Ectodermal cell (in vitro differentiated cells): ENCODE results near the gene NEK7. TPM values are rescaled to one million over a fixed set of nuclear protein-coding genes. Genes with fewer than 3 reads are reported as not detected.

Experiments used
- H3K27ac ChIP-seq: 2 replicates; pipeline ENCODE4 v1.7.0; 2013; ENCODE audit warnings: mild to moderate bottlenecking, low read depth, low read length; ENCODE audit not compliant: insufficient read depth, poor library complexity, severe bottlenecking
- H3K27me3 ChIP-seq: 2 replicates; pipeline ENCODE4 v1.7.0; 2013; ENCODE audit warnings: mild to moderate bottlenecking, low read length; ENCODE audit not compliant: insufficient read depth, control insufficient read depth, poor library complexity, severe bottlenecking
- H3K36me3 ChIP-seq: one replicate; pipeline ENCODE4 v1.7.0; 2013; ENCODE audit warnings: low read length; ENCODE audit not compliant: control insufficient read depth, insufficient read depth
- H3K4me1 ChIP-seq: one replicate; pipeline ENCODE4 v1.7.0; 2013; ENCODE audit warnings: low read length; ENCODE audit not compliant: control insufficient read depth, insufficient read depth
- H3K4me3 ChIP-seq: 2 replicates; pipeline ENCODE4 v1.7.0; 2013; ENCODE audit warnings: low read depth, low read length, control low read depth; ENCODE audit not compliant: insufficient read depth
- H3K9me3 ChIP-seq: 2 replicates; pipeline ENCODE4 v1.7.0; 2013; ENCODE audit warnings: mild to moderate bottlenecking, low read length, moderate library complexity; ENCODE audit not compliant: control insufficient read depth
- WGBS, 2 experiments: methylation state at CpG; one replicate each; pipeline ENCODE4 v1.1.7; 2013; ENCODE audit warnings: missing lambda C conversion rate in 2 of 2; 5-methylcytosine and 5-hydroxymethylcytosine counted together
- polyA plus RNA-seq, 4 experiments: library from polyadenylated mRNA; stranded (reverse); fragments of 50-300 nt; gene quantifications; one replicate each; pipeline ENCODE4 v1.2.3, GENCODE V29; 2013

The NEK7 gene
- 16.8 TPM for polyA plus RNA-seq (2013, experiment 1 of 4)
- polyA plus RNA-seq (2013, experiment 2 of 4), result 16.3 TPM
- polyA plus RNA-seq (2013, experiment 3 of 4), result 16.7 TPM
- 18.6 TPM for polyA plus RNA-seq (2013, experiment 4 of 4)

DNA sequence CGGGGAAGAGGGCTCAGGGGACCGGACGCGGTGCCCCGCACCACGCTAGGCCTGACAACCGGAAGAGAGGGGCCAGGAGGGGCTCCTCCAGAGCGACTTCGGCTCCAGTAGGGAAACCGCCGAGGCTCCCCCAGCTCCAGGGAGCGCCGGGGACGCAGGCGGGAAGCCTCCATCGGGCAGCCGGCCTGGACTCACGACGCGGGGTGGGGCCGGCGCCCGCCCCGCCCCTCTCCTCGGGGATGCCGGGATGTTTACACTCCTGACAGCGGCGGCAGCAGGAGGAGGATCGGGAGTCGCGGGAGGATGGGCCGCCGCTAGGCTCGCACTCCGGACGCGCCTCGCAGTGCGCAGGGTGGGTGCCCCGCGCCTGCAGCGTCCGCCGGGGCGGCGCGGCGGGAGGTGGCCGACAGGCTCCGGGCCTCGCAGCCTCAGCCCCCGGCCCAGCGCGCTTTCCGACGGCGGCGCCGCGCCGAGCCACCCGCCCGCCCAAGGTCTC, at the start of gene NEK7:
NEK7 (plus strand) TSS at position 254 of the 496 bp plus-strand sequence. CDS start 75,583 bp downstream, outside the sequence.
- Histone ChIP-seq H3K27ac (peak within 1 kb of the TSS; percentile 59), H3K9me3 (no peaks in the 10 kb centered on the region), H3K36me3 (no peaks in the 10 kb centered on the region), H3K4me1 (peaks cover 7% of the 10 kb centered on the region), H3K4me3 (peak within 1 kb of the TSS; percentile 77), H3K27me3 (no peaks in the 10 kb centered on the region)
- 0% methylated on average over 63 of the region's 63 CpGs for WGBS, 2 experiments

DNA sequence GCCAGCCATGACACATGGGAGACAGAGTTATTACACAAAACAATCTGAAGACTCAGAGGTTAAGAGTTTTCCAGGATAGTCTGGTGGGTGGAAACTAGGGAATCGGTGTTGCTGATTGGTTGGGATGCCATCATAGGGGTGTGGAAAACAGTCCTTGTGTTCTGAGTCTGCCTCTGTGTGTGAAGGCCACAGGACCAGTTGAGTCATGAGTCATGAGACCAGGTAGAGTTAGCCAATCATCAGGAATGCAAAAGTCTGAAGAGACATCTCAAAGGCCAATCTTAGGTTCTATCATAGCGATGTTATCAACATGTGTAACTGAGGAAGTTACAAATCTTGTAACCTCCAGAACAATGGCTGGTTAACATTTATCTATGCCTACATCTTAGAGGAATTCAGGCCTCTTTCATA, 49.7 kb upstream of the NEK7 start:
- Histone ChIP-seq H3K27me3 (no peaks in the 10 kb centered on the region), H3K36me3 (no peaks in the 10 kb centered on the region)

DNA sequence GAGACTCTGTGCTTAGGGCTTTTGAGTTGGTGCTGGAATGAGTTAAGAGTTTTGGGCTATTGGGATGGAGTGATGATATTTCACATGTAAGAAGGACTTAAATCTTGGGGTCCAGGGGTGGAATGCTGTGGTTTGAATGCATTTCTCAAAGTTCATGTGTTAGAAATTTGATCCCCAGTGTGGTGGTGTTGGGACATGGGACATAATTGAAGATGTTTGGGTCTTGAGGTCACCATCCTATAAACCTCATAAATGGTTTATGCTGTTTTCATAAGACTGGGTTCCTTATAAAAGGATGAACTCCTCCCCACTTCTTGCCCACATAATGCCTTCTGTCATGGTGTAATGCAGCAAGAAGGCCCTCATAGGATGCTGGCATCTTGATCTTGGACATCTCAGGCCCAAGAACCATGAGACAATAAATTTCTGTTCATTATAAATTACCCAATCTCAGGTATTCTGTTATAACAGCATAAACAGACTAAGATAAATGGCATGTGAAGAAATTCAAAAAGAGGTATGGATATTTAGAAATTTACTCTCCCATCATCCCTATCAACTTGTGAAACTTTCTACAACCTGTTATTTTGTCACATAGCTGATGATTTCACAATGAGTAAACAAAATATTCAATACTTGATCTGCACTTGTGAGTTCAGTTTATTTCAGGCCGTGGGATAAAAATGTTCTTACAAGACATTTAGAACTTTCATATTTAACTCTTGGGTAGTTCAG, 48.0 kb upstream of the NEK7 start:
- 88% methylated on average over 1 of the region's 1 CpG; no CpG with 5 or more reads in 1 of the 2 experiments for WGBS, 2 experiments
- Histone ChIP-seq H3K4me1 (peaks cover 7% of the 10 kb centered on the region), H3K36me3 (no peaks in the 10 kb centered on the region), H3K4me3 (no peak overlapping the region), H3K27me3 (no peaks in the 10 kb centered on the region), H3K27ac (no peak overlapping the region), H3K9me3 (no peaks in the 10 kb centered on the region)

More for the DNA sequence above, 49.7 kb upstream of the NEK7 start:
- H3K4me3 ChIP-seq, result no peak overlapping the region
- H3K27ac ChIP-seq, result no peak overlapping the region
- 96 to 97% methylated on average over 2 of the region's 2 CpGs for WGBS, 2 experiments
- peaks cover 7% of the 10 kb centered on the region for H3K4me1 ChIP-seq
- no peaks in the 10 kb centered on the region for H3K9me3 ChIP-seq

DNA sequence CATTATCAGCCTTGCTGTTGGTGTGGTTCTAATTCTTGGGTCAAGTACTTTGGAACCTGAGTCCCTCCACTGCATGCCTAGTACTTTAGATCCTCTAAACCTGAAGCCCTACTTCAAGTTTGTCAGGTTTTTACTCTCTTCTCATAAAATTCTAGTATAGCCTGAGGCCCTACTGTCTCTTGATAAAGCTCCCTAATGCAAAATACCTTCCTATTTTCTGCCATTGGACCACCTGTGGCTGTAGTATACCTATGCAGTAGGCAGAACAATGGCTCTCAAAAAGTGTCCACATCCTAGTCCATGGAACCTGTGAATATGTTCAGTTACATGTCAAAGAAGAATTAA, 47.5 kb upstream of the NEK7 start:
- Histone ChIP-seq H3K27me3 (no peaks in the 10 kb centered on the region), H3K27ac (no peak overlapping the region), H3K4me3 (no peak overlapping the region), H3K9me3 (no peaks in the 10 kb centered on the region), H3K36me3 (no peaks in the 10 kb centered on the region), H3K4me1 (peaks cover 7% of the 10 kb centered on the region)

DNA sequence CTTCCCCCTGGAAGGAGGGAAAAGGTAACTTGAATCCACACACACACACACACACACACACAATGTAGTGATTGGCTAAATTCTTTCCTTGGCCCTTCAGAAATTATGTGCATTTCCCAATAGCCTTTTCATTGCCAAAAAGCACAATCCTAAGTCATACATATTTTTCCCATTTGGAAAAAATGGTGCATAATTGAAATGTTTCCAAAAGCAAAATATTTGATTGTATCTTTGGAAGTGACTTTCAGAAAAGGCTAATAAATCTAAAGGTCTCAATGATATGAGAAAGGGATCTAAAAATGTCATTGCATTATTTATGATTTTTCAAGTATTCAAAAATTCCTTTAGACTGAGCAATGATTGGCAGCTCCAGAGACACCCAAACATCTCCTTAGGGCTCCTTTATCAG, 43.5 kb upstream of the NEK7 start:
- Histone ChIP-seq H3K27me3 (no peaks in the 10 kb centered on the region), H3K4me3 (no peak overlapping the region), H3K4me1 (no peaks in the 10 kb centered on the region), H3K9me3 (no peaks in the 10 kb centered on the region), H3K27ac (no peak overlapping the region), H3K36me3 (no peaks in the 10 kb centered on the region)

DNA sequence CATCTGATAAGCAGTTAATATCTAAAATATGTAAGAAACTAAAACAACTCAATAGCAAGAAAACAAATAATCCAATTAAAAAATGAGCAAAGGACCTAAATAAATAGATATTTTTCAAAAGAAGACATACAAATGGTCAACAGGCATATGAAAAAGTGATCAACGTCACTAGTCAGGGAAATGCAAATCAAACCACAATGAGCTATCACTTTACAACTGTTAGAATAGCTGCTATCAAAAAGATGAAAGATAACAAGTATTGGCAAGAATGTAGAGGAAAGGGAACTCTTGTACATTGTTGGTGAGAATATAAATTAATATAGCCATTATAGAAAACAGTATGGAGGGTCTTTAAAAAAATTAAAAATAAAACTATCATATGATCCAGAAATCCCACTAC, 40.7 kb upstream of the NEK7 start:
- H3K4me3 ChIP-seq, result no peak overlapping the region
- H3K27me3 ChIP-seq, result no peaks in the 10 kb centered on the region
- no peak overlapping the region for H3K27ac ChIP-seq
- no peaks in the 10 kb centered on the region for H3K4me1 ChIP-seq
- no peaks in the 10 kb centered on the region for H3K9me3 ChIP-seq
- H3K36me3 ChIP-seq, result no peaks in the 10 kb centered on the region
- 86 to 100% methylated on average over 1 of the region's 1 CpG for WGBS, 2 experiments

DNA sequence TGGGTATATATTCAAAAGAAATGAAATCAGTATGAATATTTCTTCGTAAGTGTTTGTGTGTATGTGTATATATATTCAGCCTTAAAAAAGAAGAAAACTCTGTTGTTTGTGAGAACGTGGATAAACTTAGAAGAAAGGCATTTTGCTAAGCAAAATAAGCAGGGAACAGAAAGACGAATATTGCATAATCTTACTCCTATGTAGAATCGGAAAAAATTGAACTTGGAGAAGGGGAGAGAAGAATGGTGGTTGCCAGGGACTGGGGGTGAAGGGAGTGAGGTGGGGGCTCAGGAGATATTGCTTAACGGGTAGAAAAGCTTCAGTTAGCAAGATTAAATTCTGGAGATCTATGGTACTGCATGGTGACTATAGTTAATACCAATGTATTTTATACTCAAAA, 40.3 kb upstream of the NEK7 start:
- H3K4me1 ChIP-seq, result no peaks in the 10 kb centered on the region
- H3K9me3 ChIP-seq, result no peaks in the 10 kb centered on the region
- WGBS, 2 experiments, result 92 to 95% methylated on average over 5 of the region's 5 CpGs
- H3K4me3 ChIP-seq, result no peak overlapping the region
- no peaks in the 10 kb centered on the region for H3K36me3 ChIP-seq
- no peaks in the 10 kb centered on the region for H3K27me3 ChIP-seq
- H3K27ac ChIP-seq, result no peak overlapping the region

DNA sequence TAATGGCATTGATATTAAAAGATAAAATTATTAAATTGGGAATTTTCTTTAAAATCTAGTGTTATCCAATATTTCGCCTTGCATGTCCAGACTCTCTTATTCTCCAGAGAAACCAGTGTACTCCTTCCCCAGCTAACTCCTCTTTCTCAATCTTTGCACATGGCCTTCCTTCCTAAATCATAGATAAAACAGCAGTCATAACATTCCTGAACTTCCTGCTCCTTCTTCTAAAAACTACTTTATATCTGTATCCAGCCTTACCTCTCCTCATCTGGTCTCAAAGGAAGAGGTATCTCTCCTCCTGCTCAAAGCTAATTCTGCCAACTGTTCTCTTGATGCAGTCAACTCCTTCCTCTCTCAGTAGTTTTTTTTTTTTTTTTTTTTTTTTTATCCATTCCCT, 39.5 kb upstream of the NEK7 start:
- H3K9me3 ChIP-seq, result no peaks in the 10 kb centered on the region
- no peaks in the 10 kb centered on the region for H3K27me3 ChIP-seq
- 89 to 93% methylated on average over 1 of the region's 1 CpG for WGBS, 2 experiments
- H3K4me1 ChIP-seq, result no peaks in the 10 kb centered on the region
- H3K36me3 ChIP-seq, result no peaks in the 10 kb centered on the region
- no peak overlapping the region for H3K4me3 ChIP-seq
- no peak overlapping the region for H3K27ac ChIP-seq

DNA sequence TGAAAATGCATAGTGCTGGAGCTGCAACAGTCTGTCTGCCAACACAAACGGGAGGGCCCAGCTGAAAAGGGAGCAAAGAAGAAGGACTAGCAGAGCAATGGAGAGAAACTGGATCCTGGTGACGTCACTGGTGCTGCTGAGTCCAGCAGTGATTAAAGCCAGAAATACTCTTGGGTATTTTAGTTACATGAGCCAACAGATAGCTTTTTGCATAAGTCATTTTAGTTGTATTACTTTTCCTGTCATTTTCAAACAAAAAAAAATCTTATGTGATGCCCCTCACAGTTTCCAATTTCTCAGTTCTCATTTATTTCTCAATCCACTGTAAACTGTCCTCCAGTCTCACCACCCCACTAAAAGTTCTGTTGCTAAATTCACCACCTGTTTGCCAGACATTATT, 38.7 kb upstream of the NEK7 start:
- Histone ChIP-seq H3K36me3 (no peaks in the 10 kb centered on the region), H3K9me3 (no peaks in the 10 kb centered on the region), H3K4me3 (no peak overlapping the region), H3K27me3 (no peaks in the 10 kb centered on the region), H3K4me1 (no peaks in the 10 kb centered on the region), H3K27ac (no peak overlapping the region)
- WGBS, 2 experiments, result 73 to 75% methylated on average over 2 of the region's 2 CpGs

DNA sequence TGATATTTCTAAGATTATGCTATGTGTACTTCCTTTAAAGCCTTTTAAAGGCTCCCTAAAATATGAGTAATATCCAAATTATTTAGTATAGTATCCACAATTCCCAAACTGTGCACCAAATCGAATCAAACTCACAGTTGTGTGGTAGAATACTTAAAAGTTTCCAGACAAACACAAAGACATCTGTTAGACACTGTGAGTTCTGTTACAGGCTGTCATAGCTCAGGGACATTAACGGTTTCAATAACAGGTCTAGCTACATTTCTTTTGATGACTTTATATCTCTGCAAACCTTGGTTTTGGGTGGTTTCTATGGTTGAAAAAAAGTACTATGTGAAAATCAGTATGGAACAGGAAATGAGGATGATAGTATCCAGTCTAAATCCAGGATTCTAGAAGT, 36.9 kb upstream of the NEK7 start:
- Histone ChIP-seq H3K27me3 (no peaks in the 10 kb centered on the region), H3K4me1 (no peaks in the 10 kb centered on the region), H3K36me3 (no peaks in the 10 kb centered on the region), H3K4me3 (no peak overlapping the region), H3K27ac (no peak overlapping the region), H3K9me3 (no peaks in the 10 kb centered on the region)
- WGBS, 2 experiments, result 72 to 92% methylated on average over 2 of the region's 2 CpGs
